Measurements from ENCODE around the gene ST7.

GRCh38 chr7:116948934-116949333 lies 4.4 kb upstream of the ST7 start:
- TF ChIP-seq CTCF (conservative IDR thresholded peaks at IDR 0.05 in 1 of 2, IDR thresholded peaks at IDR 0.05 in 1 of 2; ENCODE audit: low read depth in 1 of 2, low read length in 2 of 2) (no peak), EZH2 (IDR thresholded peaks at IDR 0.05; ENCODE audit: low read length, missing control alignments) (no peak)

Data from fibroblast of lung (primary cell).